8988T (cell line): ENCODE measurements around the gene CREB3L2.
"Not testable (repeated sequence)": the region's sequence is repeated elsewhere in the genome, so short reads cannot be mapped to it uniquely, and the experiment has no call there.

Experiments used
- DNase-seq: peaks from one replicate; pipeline ENCODE4 v3.0.0; 2011

CREB3L2 gene

GRCh38 chr7:137831555-137831954, 170.3 kb downstream of the CREB3L2 start:
- DNase-seq = not testable (repeated sequence)

- no peak for DNase-seq
Measured at GRCh38 chr7:137829337-137829992, 172.4 kb downstream of the CREB3L2 start.

GRCh38 chr7:137828456-137828855, 173.4 kb downstream of the CREB3L2 start:
- DNase-seq = no peak

GRCh38 chr7:137825489-137825888, 176.4 kb downstream of the CREB3L2 start:
- no peak for DNase-seq
